Lower leg skin (tissue), 4 donors: ENCODE measurements around the gene HIPK2. TPM values are rescaled to one million over a fixed set of nuclear protein-coding genes. Genes with fewer than 3 reads are reported as not detected.

Source experiments
- DNase-seq, 2 donors: peaks; one replicate each; pipeline ENCODE4 v3.0.0-alpha.2; 2019; ENCODE audit warnings: low spot score in 2 of 2
- H3K4me3 ChIP-seq: fragments of 200-600 bp; sonication (generic); 2 replicates; pipeline ENCODE4 v1.5.1; 2017; ENCODE audit warnings: mild to moderate bottlenecking, low read depth; ENCODE audit not compliant: poor library complexity, severe bottlenecking
- POLR2A ChIP-seq, 2 donors: fragments of 450-650 bp; IDR thresholded peaks; one replicate each; pipeline ENCODE4 v1.6.1; 2016 to 2017; ENCODE audit warnings: antibody characterized with exemption in 2 of 2, mild to moderate bottlenecking in 1 of 2, moderate library complexity in 1 of 2
- WGBS, 2 donors: methylation state at CpG; one replicate each; pipeline ENCODE4 v1.1.5; 2018; 5-methylcytosine and 5-hydroxymethylcytosine counted together
- intact Hi-C: fragments of 100-400 bp; cut with DNase I; formaldehyde crosslinking; loops from one replicate; pipeline ENCODE4 v1.15.0; 2023; ENCODE audit warnings: low total_unique reads
- total RNA-seq, 4 donors: library from RNA; depleted of rRNA; stranded (reverse); fragments of >200 nt; gene quantifications; one replicate each; pipeline ENCODE4 v1.1.0, GENCODE V29; 2016
- TF ChIP-seq, protein P1 (sequence below), 3 donors: fragments of 450-650 bp; IDR thresholded peaks; one replicate each; pipeline ENCODE4 v1.5.1; 2016; ENCODE audit warnings: antibody characterized with exemption in 3 of 3, mild to moderate bottlenecking in 3 of 3, moderate library complexity in 2 of 3

Gene HIPK2
- total RNA-seq, 4 donors from 2014 or later, result 4.5 to 14.9 (median 10.4) TPM

DNA sequence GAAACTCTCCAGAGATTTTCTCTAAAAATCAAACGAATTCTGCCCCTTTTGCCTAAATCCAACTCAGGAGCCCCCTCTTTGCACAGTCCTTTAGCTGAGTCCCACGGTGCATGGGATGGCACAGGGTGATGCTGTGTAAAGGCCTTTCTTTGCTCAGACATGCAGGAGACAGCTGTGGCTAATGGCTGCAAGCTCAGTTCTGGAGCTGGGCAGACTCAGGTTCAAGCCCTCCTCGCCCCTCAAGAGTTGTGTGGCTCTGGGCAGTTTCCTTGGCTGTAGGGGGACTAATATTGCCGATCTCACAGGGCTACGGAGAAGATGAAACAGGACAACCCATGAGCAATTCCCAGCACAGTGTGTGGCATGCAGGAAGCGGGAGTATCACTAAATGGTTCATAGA lies 211.7 kb downstream of the HIPK2 start:
- intact Hi-C loops, result no loop called here
- 88 to 92% methylated on average over 6 of the region's 6 CpGs for WGBS, 2 donors
- TF ChIP-seq POLR2A (IDR thresholded peaks at IDR 0.05), result no peak
- TF ChIP-seq, protein P1, sequence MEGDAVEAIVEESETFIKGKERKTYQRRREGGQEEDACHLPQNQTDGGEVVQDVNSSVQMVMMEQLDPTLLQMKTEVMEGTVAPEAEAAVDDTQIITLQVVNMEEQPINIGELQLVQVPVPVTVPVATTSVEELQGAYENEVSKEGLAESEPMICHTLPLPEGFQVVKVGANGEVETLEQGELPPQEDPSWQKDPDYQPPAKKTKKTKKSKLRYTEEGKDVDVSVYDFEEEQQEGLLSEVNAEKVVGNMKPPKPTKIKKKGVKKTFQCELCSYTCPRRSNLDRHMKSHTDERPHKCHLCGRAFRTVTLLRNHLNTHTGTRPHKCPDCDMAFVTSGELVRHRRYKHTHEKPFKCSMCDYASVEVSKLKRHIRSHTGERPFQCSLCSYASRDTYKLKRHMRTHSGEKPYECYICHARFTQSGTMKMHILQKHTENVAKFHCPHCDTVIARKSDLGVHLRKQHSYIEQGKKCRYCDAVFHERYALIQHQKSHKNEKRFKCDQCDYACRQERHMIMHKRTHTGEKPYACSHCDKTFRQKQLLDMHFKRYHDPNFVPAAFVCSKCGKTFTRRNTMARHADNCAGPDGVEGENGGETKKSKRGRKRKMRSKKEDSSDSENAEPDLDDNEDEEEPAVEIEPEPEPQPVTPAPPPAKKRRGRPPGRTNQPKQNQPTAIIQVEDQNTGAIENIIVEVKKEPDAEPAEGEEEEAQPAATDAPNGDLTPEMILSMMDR (IDR thresholded peaks at IDR 0.05), result no peak
- no peak overlapping the region for H3K4me3 ChIP-seq
- peak in 1 of 2 donors; percentile 29 for DNase-seq

DNA sequence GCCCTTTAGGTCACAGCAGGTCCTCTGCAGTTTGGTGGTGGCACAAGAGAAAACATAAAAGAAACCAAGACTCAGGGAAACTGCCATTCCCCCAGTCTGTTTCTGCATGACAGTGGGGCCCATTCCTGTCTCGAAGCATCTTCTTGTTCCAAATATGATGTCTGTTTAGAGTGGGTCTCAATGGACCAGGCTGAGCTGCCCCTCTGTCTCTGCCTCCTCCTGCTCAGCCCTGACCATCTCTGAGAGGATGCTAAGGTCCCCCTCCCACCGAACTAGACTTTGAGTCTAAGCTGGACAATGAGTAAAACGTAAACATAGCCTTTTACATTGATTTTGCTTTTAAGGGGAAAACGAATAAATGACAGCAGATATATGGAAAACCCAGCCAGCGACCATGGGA lies 213.9 kb downstream of the HIPK2 start:
- 95% methylated on average over 5 of the region's 5 CpGs for WGBS, 2 donors
- H3K4me3 ChIP-seq, result no peak overlapping the region
- DNase-seq, result peak in 1 of 2 donors; percentile 59
- no peak for TF ChIP-seq POLR2A (IDR thresholded peaks at IDR 0.05)
- TF ChIP-seq, protein P1 (IDR thresholded peaks at IDR 0.05), result no peak
- intact Hi-C loops, result no loop called here

DNA sequence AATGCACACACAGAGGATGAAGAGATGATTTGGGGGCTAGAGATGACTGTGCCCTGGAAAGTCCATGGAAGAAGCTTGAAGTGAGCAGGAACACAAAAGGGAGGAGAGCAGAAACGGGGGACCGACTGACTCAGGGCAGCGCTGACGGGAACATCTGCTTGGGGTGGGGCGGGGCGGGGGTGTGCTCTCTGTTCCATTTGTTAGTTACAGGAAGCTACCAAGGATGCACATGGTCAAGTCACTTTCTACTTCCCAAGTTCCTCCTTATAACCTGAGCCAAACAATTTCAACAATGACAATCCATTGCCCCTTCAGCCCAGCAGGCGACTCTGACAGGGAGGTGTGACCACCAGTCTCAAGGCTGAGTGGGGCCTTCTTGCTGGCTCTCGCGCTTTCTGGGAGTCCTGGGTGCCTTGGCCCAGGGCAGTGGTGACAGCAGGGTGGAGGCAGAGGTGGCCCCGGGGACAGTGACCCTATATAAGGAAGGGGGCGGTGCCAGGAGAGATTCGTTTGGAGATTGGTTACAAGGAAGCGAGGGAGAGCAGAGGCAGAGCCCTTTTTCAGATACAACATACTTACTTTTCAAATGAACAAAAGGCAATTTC lies 214.7 kb downstream of the HIPK2 start:
- DNase-seq, result peak in 1 of 2 donors; percentile 63
- H3K4me3 ChIP-seq, result no peak overlapping the region
- intact Hi-C loops, result no loop called here
- WGBS, 2 donors, result 74 to 79% methylated on average over 13 of the region's 13 CpGs
- TF ChIP-seq POLR2A (IDR thresholded peaks at IDR 0.05), result no peak
- TF ChIP-seq, protein P1 (IDR thresholded peaks at IDR 0.05), result no peak

DNA sequence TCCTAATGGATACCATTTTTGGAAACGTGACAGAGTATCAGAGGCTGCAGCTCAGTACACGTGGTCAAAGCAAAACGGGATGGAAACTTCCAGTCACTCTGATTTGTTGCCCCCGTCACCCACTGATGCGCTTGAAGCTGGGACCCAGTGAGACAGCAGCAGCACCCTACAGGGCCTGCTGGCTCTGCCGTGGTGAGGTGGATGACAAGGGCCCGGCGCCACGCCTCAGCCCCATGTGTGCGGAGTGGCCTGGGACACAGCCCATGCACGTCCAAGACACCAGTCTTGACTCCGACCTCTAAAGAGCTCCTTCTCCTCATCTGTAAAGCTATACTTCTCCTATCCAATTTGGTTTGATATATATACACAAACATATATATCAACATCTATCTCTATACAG lies 215.3 kb downstream of the HIPK2 start:
- peak in 1 of 2 donors; percentile 46 for DNase-seq
- TF ChIP-seq, protein P1 (IDR thresholded peaks at IDR 0.05), result no peak
- no peak for TF ChIP-seq POLR2A (IDR thresholded peaks at IDR 0.05)
- WGBS, 2 donors, result 92 to 96% methylated on average over 12 of the region's 12 CpGs
- H3K4me3 ChIP-seq, result no peak overlapping the region
- intact Hi-C loops, result no loop called here

DNA sequence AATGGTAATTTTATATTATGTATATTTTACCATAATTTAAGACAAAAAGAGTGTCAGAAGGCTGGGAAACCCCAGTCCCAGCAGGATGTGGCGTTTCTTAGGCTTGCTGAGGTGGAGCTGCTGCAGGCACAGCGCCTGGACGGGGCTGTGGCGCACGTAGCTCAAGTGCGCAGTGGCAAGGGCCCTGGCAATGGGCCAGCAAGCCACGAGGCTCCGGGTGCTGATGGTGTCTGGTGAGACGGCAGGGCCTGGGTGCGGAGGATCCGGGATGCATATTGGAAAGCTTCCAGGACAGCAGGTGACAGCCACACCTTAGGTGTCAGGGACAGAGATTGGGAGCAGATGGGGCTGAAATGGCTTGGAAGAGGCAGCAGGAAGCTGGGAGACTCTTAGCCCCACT lies 217.1 kb downstream of the HIPK2 start:
- 87 to 91% methylated on average over 11 of the region's 11 CpGs for WGBS, 2 donors
- DNase-seq, result peak in 1 of 2 donors; percentile 73
- H3K4me3 ChIP-seq, result no peak overlapping the region
- no peak for TF ChIP-seq POLR2A (IDR thresholded peaks at IDR 0.05)
- TF ChIP-seq, protein P1 (IDR thresholded peaks at IDR 0.05), result no peak
- intact Hi-C loops, result no loop called here

DNA sequence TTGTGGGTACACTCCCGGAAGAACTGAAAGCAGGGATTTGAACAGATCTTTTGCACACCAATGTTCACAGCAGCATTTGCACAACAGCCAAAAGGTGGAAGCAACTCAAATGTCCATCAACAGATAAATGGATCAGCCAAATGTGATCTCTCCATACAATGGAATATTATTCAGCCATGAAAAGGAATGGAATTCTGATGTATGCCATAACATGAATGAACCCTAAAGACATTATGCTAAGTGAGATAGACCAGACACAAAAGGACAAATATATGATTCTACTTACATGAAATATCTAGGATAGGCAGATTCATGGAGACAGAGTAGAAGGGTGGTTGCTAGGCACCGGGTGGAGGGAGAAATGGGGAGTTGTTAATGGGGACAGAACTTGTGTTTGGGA lies 217.6 kb downstream of the HIPK2 start:
- TF ChIP-seq, protein P1 (IDR thresholded peaks at IDR 0.05), result no peak
- no peak for TF ChIP-seq POLR2A (IDR thresholded peaks at IDR 0.05)
- H3K4me3 ChIP-seq, result no peak overlapping the region
- WGBS, 2 donors, result 86 to 92% methylated on average over 2 of the region's 2 CpGs
- intact Hi-C loops, result no loop called here
- peak in 1 of 2 donors; percentile 3 for DNase-seq
